H9 (cell line): Measurements from ENCODE around the gene UST. TPM values are rescaled to one million over a fixed set of nuclear protein-coding genes. Genes with fewer than 3 reads are reported as not detected.

Experiments used
- DNase-seq: peaks from one replicate; pipeline ENCODE4 v3.0.0-alpha.2; 2017
- H2AFZ ChIP-seq: one replicate; pipeline ENCODE4 v1.6.1; 2013; ENCODE audit warnings: mild to moderate bottlenecking, low read length, control low read depth, moderate library complexity
- H2AK5ac ChIP-seq: 2 replicates; pipeline ENCODE4 v1.6.1; 2013; ENCODE audit warnings: low read length, control low read depth, mixed read lengths; ENCODE audit not compliant: insufficient read length
- H2BK120ac ChIP-seq: one replicate; pipeline ENCODE4 v1.6.1; 2013; ENCODE audit warnings: low read depth, mild to moderate bottlenecking, low read length, control low read depth, inconsistent platforms; ENCODE audit not compliant: poor library complexity, severe bottlenecking
- H2BK12ac ChIP-seq: 2 replicates; pipeline ENCODE4 v1.6.1; 2013; ENCODE audit warnings: low read length, control low read depth, mixed read lengths, low read depth; ENCODE audit not compliant: insufficient read length
- H2BK15ac ChIP-seq: 2 replicates; pipeline ENCODE4 v1.6.1; 2013; ENCODE audit warnings: low read depth, low read length, control low read depth
- H2BK20ac ChIP-seq: one replicate; pipeline ENCODE4 v1.6.1; 2013; ENCODE audit warnings: low read depth, mild to moderate bottlenecking, low read length, control low read depth, inconsistent platforms; ENCODE audit not compliant: poor library complexity, severe bottlenecking
- H2BK5ac ChIP-seq: 2 replicates; pipeline ENCODE4 v1.6.1; 2013; ENCODE audit warnings: low read length, control low read depth, mixed read lengths; ENCODE audit not compliant: insufficient read length
- H3K14ac ChIP-seq: 2 replicates; pipeline ENCODE4 v1.6.1; 2013; ENCODE audit warnings: low read length, control low read depth; ENCODE audit not compliant: insufficient read depth
- H3K18ac ChIP-seq: 2 replicates; pipeline ENCODE4 v1.6.1; 2013; ENCODE audit warnings: low read depth, mild to moderate bottlenecking, mixed read lengths, low read length, control low read depth; ENCODE audit not compliant: insufficient read length
- H3K23ac ChIP-seq: 2 replicates; pipeline ENCODE4 v1.6.1; 2013; ENCODE audit warnings: low read length, control low read depth, mixed read lengths, low read depth; ENCODE audit not compliant: insufficient read length
- H3K23me2 ChIP-seq: 2 replicates; pipeline ENCODE4 v1.6.1; 2013; ENCODE audit warnings: low read depth, mild to moderate bottlenecking, mixed read lengths, low read length, control low read depth; ENCODE audit not compliant: insufficient read length, poor library complexity, severe bottlenecking
- H3K27ac ChIP-seq: 2 replicates; pipeline ENCODE4 v1.5.1; 2013; ENCODE audit warnings: low read length, control low read depth, mixed read lengths, low read depth; ENCODE audit not compliant: insufficient read length
- H3K27me3 ChIP-seq: 2 replicates; pipeline ENCODE4 v1.6.1; 2013; ENCODE audit warnings: low read length, control low read depth, inconsistent platforms; ENCODE audit not compliant: insufficient read depth
- H3K4ac ChIP-seq: 2 replicates; pipeline ENCODE4 v1.6.1; 2013; ENCODE audit warnings: low read depth, mild to moderate bottlenecking, control low read depth, inconsistent platforms, low read length, moderate library complexity
- H3K4me1 ChIP-seq: 2 replicates; pipeline ENCODE4 v1.6.1; 2013; ENCODE audit warnings: low read length, control low read depth, inconsistent platforms; ENCODE audit not compliant: insufficient read depth
- H3K4me2 ChIP-seq: 2 replicates; pipeline ENCODE4 v1.6.1; 2013; ENCODE audit warnings: low read length, control low read depth, mixed read lengths; ENCODE audit not compliant: insufficient read length, insufficient read depth
- H3K56ac ChIP-seq: 2 replicates; pipeline ENCODE4 v1.6.1; 2013; ENCODE audit warnings: low read depth, mild to moderate bottlenecking, mixed read lengths, low read length, control low read depth; ENCODE audit not compliant: insufficient read length
- H3K79me1 ChIP-seq: 2 replicates; pipeline ENCODE4 v1.6.1; 2013; ENCODE audit warnings: low read depth, mild to moderate bottlenecking, moderate library complexity, low read length, control low read depth, inconsistent platforms; ENCODE audit not compliant: insufficient read depth, poor library complexity, severe bottlenecking
- H3K79me2 ChIP-seq: 2 replicates; pipeline ENCODE4 v1.6.1; 2013; ENCODE audit warnings: low read length, control low read depth, inconsistent platforms; ENCODE audit not compliant: insufficient read depth
- H3K9ac ChIP-seq: 2 replicates; pipeline ENCODE4 v1.6.1; 2013; ENCODE audit warnings: low read length, control low read depth, mixed read lengths; ENCODE audit not compliant: insufficient read length; ENCODE audit errors: extremely low read depth
- H3K9me3 ChIP-seq: one replicate; pipeline ENCODE4 v1.6.1; 2013; ENCODE audit warnings: low read depth, low read length, inconsistent platforms; ENCODE audit not compliant: control insufficient read depth
- H3T11ph ChIP-seq: one replicate; pipeline ENCODE4 v1.6.1; 2013; ENCODE audit warnings: mild to moderate bottlenecking, low read length, control low read depth, inconsistent platforms
- H4K20me1 ChIP-seq: one replicate; pipeline ENCODE4 v1.6.1; 2013; ENCODE audit not compliant: control insufficient read depth, insufficient read length, insufficient read depth
- H4K5ac ChIP-seq: 2 replicates; pipeline ENCODE4 v1.6.1; 2013; ENCODE audit warnings: low read depth, mild to moderate bottlenecking, mixed read lengths, low read length, control low read depth; ENCODE audit not compliant: insufficient read length
- H4K8ac ChIP-seq: replicated peaks from 2 replicates; pipeline ENCODE4 v1.6.1; 2013; ENCODE audit warnings: low read length, control low read depth, mixed read lengths, low read depth; ENCODE audit not compliant: insufficient read length
- H4K91ac ChIP-seq: 2 replicates; pipeline ENCODE4 v1.6.1; 2013; ENCODE audit warnings: low read depth, mild to moderate bottlenecking, moderate library complexity, mixed read lengths, low read length, control low read depth; ENCODE audit not compliant: insufficient read length
- H3K27ac Mint-ChIP-seq, 3 experiments: 2 replicates in 2 of 3; 3 replicates in 1 of 3; pipeline ENCODE4 v1.8.0; 2020 to 2021; ENCODE audit warnings: mixed read lengths in 3 of 3, mild to moderate bottlenecking in 1 of 3, moderate library complexity in 1 of 3
- H3K27me3 Mint-ChIP-seq: 2 replicates; pipeline ENCODE4 v1.8.0; 2021; ENCODE audit warnings: low read depth, mild to moderate bottlenecking, moderate library complexity, mixed read lengths
- H3K36me3 Mint-ChIP-seq, 3 experiments: 2 replicates in 2 of 3; 3 replicates in 1 of 3; pipeline ENCODE4 v1.8.0; 2020 to 2021; ENCODE audit warnings: low read depth in 3 of 3, mixed read lengths in 3 of 3; ENCODE audit not compliant: insufficient read depth in 1 of 3
- H3K4me1 Mint-ChIP-seq, 2 experiments: 2 replicates each; pipeline ENCODE4 v1.8.0; 2020; ENCODE audit warnings: mixed read lengths in 2 of 2
- H3K4me3 Mint-ChIP-seq, 2 experiments: 2 replicates in 1 of 2; 3 replicates in 1 of 2; pipeline ENCODE4 v1.8.0; 2020 to 2021; ENCODE audit warnings: mild to moderate bottlenecking in 2 of 2, mixed read lengths in 2 of 2, moderate library complexity in 1 of 2
- H3K9me3 Mint-ChIP-seq, 2 experiments: 2 replicates in 1 of 2; 3 replicates in 1 of 2; pipeline ENCODE4 v1.8.0; 2020; ENCODE audit warnings: mild to moderate bottlenecking in 2 of 2, mixed read lengths in 2 of 2, moderate library complexity in 1 of 2
- CTCF ChIP-seq: fragments of 200-600 bp; sonication (generic); conservative IDR thresholded peaks from 3 replicates; pipeline ENCODE4 v1.8.0; 2021; ENCODE audit warnings: antibody characterized with exemption, mild to moderate bottlenecking
- whole genome bisulfite sequencing: extraction: QIAGEN DNeasy Blood & Tissue Kit; methylation state at CpG from one replicate; pipeline ENCODE4 v1.1.7; 2013; ENCODE audit warnings: missing lambda C conversion rate, low lambda C conversion rate, mixed read lengths; ENCODE audit not compliant: insufficient read length; ENCODE audit errors: extremely low coverage; 5-methylcytosine and 5-hydroxymethylcytosine counted together
- total RNA-seq: library from RNA; stranded (reverse); gene quantifications from 2 replicates; pipeline ENCODE4 v1.2.1, GENCODE V29; 2021

UST gene
- total RNA-seq, 1 experiment from 2014 or later = 14.4 TPM

- no peak overlapping the region for H3K14ac ChIP-seq
- H3K56ac ChIP-seq = no peak overlapping the region
- no peaks in the 10 kb centered on the region for H3K23me2 ChIP-seq
- TF ChIP-seq CTCF = peak; percentile 79
- H3K4me3 Mint-ChIP-seq = no peak overlapping the region
- peaks cover 0 to 9% (median 3%) of the 10 kb centered on the region in 3 experiments; a peak in 4 of 7 replicates for H3K36me3 Mint-ChIP-seq
- no peaks in the 10 kb centered on the region for H4K20me1 ChIP-seq
- no peaks in the 10 kb centered on the region for H3K79me1 ChIP-seq
- no peak overlapping the region for H3K9ac ChIP-seq
- no peak overlapping the region for H2BK20ac ChIP-seq
- H3K27me3 ChIP-seq = no peaks in the 10 kb centered on the region
- no peak overlapping the region for H2BK120ac ChIP-seq
- no peak for DNase-seq
- no peak overlapping the region for H3K4me2 ChIP-seq
- no peak overlapping the region for H3K27ac ChIP-seq
- no peak overlapping the region for H2BK5ac ChIP-seq
- H3K18ac ChIP-seq = no peak overlapping the region
- no peak overlapping the region for H2AFZ ChIP-seq
- no peaks in the 10 kb centered on the region; the same call in 1 of the 2 replicates for H3K4me1 ChIP-seq
- H2AK5ac ChIP-seq = no peak overlapping the region
- no peaks in the 10 kb centered on the region; a peak in 1 of 5 replicates for H3K9me3 Mint-ChIP-seq
- H3K79me2 ChIP-seq = no peaks in the 10 kb centered on the region
- no CpG with 5 or more reads among the region's 6 CpGs for WGBS
- H4K91ac ChIP-seq = no peak overlapping the region
- peaks cover 6 to 8% of the 10 kb centered on the region in 2 experiments for H3K4me1 Mint-ChIP-seq
- H2BK15ac ChIP-seq = no peak overlapping the region
- H3T11ph ChIP-seq = no peak overlapping the region
- H4K8ac ChIP-seq = no peak overlapping the region
- H3K9me3 ChIP-seq = no peaks in the 10 kb centered on the region
- no peak overlapping the region for H4K5ac ChIP-seq
- H3K4ac ChIP-seq = no peak overlapping the region
- no peak overlapping the region for H3K27ac Mint-ChIP-seq
- no peaks in the 10 kb centered on the region for H3K27me3 Mint-ChIP-seq
- no peak overlapping the region for H3K23ac ChIP-seq
- H2BK12ac ChIP-seq = no peak overlapping the region
Observed at GRCh38 chr6:149028767-149029405, 282.1 kb downstream of the UST start.
